ENCODE results near the gene VKORC1. TPM values are rescaled to one million over a fixed set of nuclear protein-coding genes. Genes with fewer than 3 reads are reported as not detected.

Gene VKORC1
- total and polyA plus RNA-seq, 10 donors, result 23.5 to 74.2 (median 51.6) TPM

DNA sequence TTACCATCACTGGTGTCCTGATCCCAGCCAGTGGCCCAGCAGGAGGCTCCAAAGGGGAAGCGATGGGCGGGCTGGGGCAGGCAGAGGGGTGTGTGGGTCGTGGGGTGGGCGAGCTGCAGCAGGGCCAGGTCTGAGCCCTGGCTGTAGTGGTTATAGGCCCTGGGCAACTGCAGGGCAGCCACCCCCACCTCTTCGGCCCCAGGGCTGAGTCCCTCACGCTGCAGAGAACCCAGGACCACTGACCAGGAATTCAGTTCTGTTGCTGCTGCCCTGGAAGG, 8.0 kb downstream of the VKORC1 start:
- H3K9me3 ChIP-seq, result no peaks in the 10 kb centered on the region
- peaks cover 0 to 99% (median 46%) of the 10 kb centered on the region in 6 donors for H3K36me3 ChIP-seq
- H3K4me3 ChIP-seq, result no peak overlapping the region
- intact Hi-C loops (cut with DNase I; ENCODE audit: low total_unique reads), result no loop called here
- peaks cover 0 to 22% (median 10%) of the 10 kb centered on the region in 6 donors for H3K4me1 ChIP-seq
- H3K27ac ChIP-seq, result no peak overlapping the region
- peak; percentile 65 for DNase-seq
- H3K27me3 ChIP-seq (replicated peaks in 1 of 7), result no peaks in the 10 kb centered on the region
- 81 to 97% (median 93%) methylated on average over 4 to 6 of the region's 6 CpGs for WGBS, 5 donors
- TF ChIP-seq POLR2AphosphoS5 (IDR thresholded peaks at IDR 0.05), result peak in 1 of 3 donors; percentile 8
- TF ChIP-seq POLR2A (IDR thresholded peaks at IDR 0.05), result no peak

GRCh38 chr16:31085873-31086628, 8.5 kb downstream of the VKORC1 start:
- Histone ChIP-seq H3K4me1 (peaks cover 0 to 28% (median 12%) of the 10 kb centered on the region in 6 donors), H3K27ac (no peak overlapping the region), H3K4me3 (no peak overlapping the region), H3K9me3 (no peaks in the 10 kb centered on the region), H3K27me3 (replicated peaks in 1 of 7) (no peaks in the 10 kb centered on the region), H3K36me3 (peaks cover 0 to 99% (median 48%) of the 10 kb centered on the region in 6 donors)
- TF ChIP-seq POLR2AphosphoS5 (IDR thresholded peaks at IDR 0.05) (peak in 1 of 3 donors; percentile 41), CTCF (IDR thresholded peaks at IDR 0.05 in 8 of 11, conservative IDR thresholded peaks at IDR 0.05 in 3 of 11) (no peak), POLR2A (IDR thresholded peaks at IDR 0.05) (no peak)
- 89 to 93% (median 90%) methylated on average over 15 to 18 of the region's 18 CpGs for WGBS, 5 donors
- intact Hi-C loops (cut with DNase I; ENCODE audit: low total_unique reads), result no loop called here
- DNase-seq, result peak; percentile 67

DNA sequence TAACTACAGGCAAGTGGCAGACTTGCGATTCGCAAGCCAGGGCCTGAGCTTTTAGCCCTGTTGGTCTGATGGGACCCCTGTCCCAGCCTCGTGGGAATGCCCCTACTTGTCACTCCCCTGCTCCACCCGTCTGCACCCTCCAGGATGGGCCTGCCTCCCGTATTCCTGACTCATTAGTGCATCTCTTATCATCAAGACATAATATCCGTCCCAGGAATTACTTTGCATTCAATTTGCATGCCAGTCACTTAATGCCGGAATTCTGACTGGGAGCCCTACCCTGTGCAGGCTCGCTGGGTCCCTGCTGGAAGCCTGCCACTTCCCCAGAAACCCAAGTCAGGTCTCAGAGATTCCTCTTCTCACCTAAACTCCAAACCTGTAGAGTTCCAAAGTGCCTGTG, 9.2 kb downstream of the VKORC1 start:
- Histone ChIP-seq H3K4me1 (peaks cover 0 to 34% (median 15%) of the 10 kb centered on the region in 6 donors), H3K27ac (no peak overlapping the region), H3K9me3 (no peaks in the 10 kb centered on the region), H3K4me3 (no peak overlapping the region), H3K27me3 (replicated peaks in 1 of 7) (no peaks in the 10 kb centered on the region), H3K36me3 (peaks cover 0 to 99% (median 48%) of the 10 kb centered on the region in 6 donors)
- intact Hi-C loops (cut with DNase I; ENCODE audit: low total_unique reads), result no loop called here
- no peak for TF ChIP-seq POLR2A (IDR thresholded peaks at IDR 0.05)
- TF ChIP-seq POLR2AphosphoS5 (IDR thresholded peaks at IDR 0.05), result no peak
- no peak for TF ChIP-seq CTCF (IDR thresholded peaks at IDR 0.05 in 8 of 11, conservative IDR thresholded peaks at IDR 0.05 in 3 of 11)
- 83 to 91% (median 87%) methylated on average over 8 of the region's 8 CpGs for WGBS, 5 donors
- no peak for DNase-seq

GRCh38 chr16:31084584-31085302, 9.9 kb downstream of the VKORC1 start:
- Histone ChIP-seq H3K4me3 (no peak overlapping the region), H3K4me1 (peaks cover 0 to 39% (median 16%) of the 10 kb centered on the region in 6 donors), H3K36me3 (peaks cover 0 to 99% (median 52%) of the 10 kb centered on the region in 6 donors), H3K27ac (no peak overlapping the region), H3K27me3 (replicated peaks in 1 of 7) (no peaks in the 10 kb centered on the region), H3K9me3 (no peaks in the 10 kb centered on the region)
- intact Hi-C loops (cut with DNase I; ENCODE audit: low total_unique reads), result no loop called here
- TF ChIP-seq CTCF (IDR thresholded peaks at IDR 0.05 in 8 of 11, conservative IDR thresholded peaks at IDR 0.05 in 3 of 11) (no peak), POLR2A (IDR thresholded peaks at IDR 0.05) (no peak), POLR2AphosphoS5 (IDR thresholded peaks at IDR 0.05) (peak; percentile 19 to 71 (median 27))
- peak; percentile 69 for DNase-seq
- 86 to 96% (median 93%) methylated on average over 3 to 16 of the region's 16 CpGs for WGBS, 5 donors
